ENCODE measurements around the gene ZNF324B. TPM values are rescaled to one million over a fixed set of nuclear protein-coding genes. Genes with fewer than 3 reads are reported as not detected.
A peak's percentile ranks its signal among the peaks of the same experiment; 100 is the strongest.

Gene ZNF324B
- total and polyA plus RNA-seq, 10 of the 15 experiments (the other 5 are each of a cell fraction or from before 2014, with no cell fraction given), result 0.11 to 12.8 (median 4.0) TPM

DNA sequence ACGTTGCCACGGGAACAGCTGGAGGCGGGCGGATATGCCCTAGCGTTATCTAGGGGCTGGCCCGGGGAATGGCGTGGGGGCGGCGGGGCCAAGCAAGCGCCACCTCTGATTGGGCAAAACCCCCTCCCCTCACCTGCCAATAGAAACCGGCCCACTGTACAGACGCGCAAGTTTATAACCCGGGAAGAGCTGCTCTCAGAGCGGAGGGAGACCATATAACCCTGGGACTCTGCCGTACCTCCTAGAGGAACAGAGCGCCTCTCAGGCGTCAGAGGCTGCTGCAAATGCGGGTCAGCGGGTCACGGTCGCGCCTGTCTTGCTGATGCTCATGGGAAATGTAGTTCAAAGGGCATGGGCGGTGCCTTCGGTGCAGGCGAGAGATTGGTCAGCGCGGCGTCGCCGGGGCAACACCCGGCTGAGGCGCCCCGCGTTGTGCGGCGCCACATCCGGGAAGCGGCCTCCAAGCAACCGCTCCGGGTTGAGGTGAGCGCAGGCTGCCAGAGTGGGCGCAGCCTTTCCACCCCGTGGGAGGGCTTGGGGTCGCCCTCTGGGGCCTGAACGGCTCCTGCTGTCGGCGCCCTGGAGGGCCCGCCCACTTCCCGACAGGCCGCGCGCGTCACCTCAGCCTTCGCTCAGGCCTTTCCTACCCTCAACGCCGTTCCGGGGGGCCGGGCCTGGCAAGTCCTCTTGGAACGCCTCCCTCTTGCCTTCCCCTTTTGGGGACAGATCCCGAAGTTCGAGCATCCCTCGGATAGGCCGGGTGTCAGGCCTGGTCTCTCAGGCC lies 24.5 kb downstream of the ZNF324B start, which contains the start of gene ZNF446 (continued):
- TF ChIP-seq, protein P1, sequence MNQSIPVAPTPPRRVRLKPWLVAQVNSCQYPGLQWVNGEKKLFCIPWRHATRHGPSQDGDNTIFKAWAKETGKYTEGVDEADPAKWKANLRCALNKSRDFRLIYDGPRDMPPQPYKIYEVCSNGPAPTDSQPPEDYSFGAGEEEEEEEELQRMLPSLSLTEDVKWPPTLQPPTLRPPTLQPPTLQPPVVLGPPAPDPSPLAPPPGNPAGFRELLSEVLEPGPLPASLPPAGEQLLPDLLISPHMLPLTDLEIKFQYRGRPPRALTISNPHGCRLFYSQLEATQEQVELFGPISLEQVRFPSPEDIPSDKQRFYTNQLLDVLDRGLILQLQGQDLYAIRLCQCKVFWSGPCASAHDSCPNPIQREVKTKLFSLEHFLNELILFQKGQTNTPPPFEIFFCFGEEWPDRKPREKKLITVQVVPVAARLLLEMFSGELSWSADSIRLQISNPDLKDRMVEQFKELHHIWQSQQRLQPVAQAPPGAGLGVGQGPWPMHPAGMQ (IDR thresholded peaks at IDR 0.05; ENCODE audit: borderline replicate concordance), result no peak
- TF ChIP-seq ZZZ3 (IDR thresholded peaks at IDR 0.05; ENCODE audit: control insufficient read depth, insufficient read length, low read depth), result no peak
- peak; percentile 77 for TF ChIP-seq MTA2 (IDR thresholded peaks at IDR 0.05; ENCODE audit: low read depth)
- TF ChIP-seq NFYA (IDR thresholded peaks at IDR 0.05; ENCODE audit: borderline replicate concordance, low read depth, low read length), result no peak
- TF ChIP-seq POLR2AphosphoS5 (IDR thresholded peaks at IDR 0.05; ENCODE audit: low read length), result peak; percentile 67
- 0 out of 4 replicates have a peak, but pooled peaks of 1 of the 2 experiments have one; percentile 25 for TF ChIP-seq ETV6 (conservative IDR thresholded peaks at IDR 0.05 in 1 of 2, IDR thresholded peaks at IDR 0.05 in 1 of 2; ENCODE audit: borderline replicate concordance in 1 of 2, low read depth in 1 of 2)
- TF ChIP-seq RAD51 (IDR thresholded peaks at IDR 0.05), result 0 out of 2 replicates have a peak, but pooled peaks have one; percentile 38
- TF ChIP-seq, protein P2, sequence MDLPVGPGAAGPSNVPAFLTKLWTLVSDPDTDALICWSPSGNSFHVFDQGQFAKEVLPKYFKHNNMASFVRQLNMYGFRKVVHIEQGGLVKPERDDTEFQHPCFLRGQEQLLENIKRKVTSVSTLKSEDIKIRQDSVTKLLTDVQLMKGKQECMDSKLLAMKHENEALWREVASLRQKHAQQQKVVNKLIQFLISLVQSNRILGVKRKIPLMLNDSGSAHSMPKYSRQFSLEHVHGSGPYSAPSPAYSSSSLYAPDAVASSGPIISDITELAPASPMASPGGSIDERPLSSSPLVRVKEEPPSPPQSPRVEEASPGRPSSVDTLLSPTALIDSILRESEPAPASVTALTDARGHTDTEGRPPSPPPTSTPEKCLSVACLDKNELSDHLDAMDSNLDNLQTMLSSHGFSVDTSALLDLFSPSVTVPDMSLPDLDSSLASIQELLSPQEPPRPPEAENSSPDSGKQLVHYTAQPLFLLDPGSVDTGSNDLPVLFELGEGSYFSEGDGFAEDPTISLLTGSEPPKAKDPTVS (IDR thresholded peaks at IDR 0.05; ENCODE audit: low read depth, low read length), result no peak
- TF ChIP-seq LARP7 (IDR thresholded peaks at IDR 0.05), result peak; percentile 50; the same call in 1 of the 2 replicates
- 0 out of 2 replicates have a peak, but pooled peaks have one; percentile 6 for TF ChIP-seq MEF2A (IDR thresholded peaks at IDR 0.05; ENCODE audit: insufficient read depth, low read depth, low read length)
- TF ChIP-seq RB1 (IDR thresholded peaks at IDR 0.05; ENCODE audit: borderline replicate concordance), result peak; percentile 10; the same call in 1 of the 2 replicates
- TF ChIP-seq, protein P3, sequence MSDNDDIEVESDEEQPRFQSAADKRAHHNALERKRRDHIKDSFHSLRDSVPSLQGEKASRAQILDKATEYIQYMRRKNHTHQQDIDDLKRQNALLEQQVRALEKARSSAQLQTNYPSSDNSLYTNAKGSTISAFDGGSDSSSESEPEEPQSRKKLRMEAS (IDR thresholded peaks at IDR 0.05; ENCODE audit: low read depth, low read length), result peak; percentile 56; the same call in 1 of the 2 replicates
- TF ChIP-seq NFXL1 (IDR thresholded peaks at IDR 0.05; ENCODE audit: borderline replicate concordance), result no peak
- no peak; the same call in 1 of the 2 replicates for TF ChIP-seq HDGF (IDR thresholded peaks at IDR 0.05)
- no peak for TF ChIP-seq JUNB (IDR thresholded peaks at IDR 0.05)
- TF ChIP-seq IKZF2 (IDR thresholded peaks at IDR 0.05), result peak; percentile 13 to 16; a peak in 1 of 4 replicates
- TF ChIP-seq CHD2 (IDR thresholded peaks at IDR 0.05; ENCODE audit: borderline replicate concordance, low read depth, low read length), result peak; percentile 70
- peak in 1 of 2 experiments; percentile 88; a peak in 2 of 3 replicates for TF ChIP-seq EGR1 (IDR thresholded peaks at IDR 0.05; ENCODE audit: borderline replicate concordance in 1 of 2, low read depth in 2 of 2, low read length in 2 of 2)
- TF ChIP-seq, protein P4, sequence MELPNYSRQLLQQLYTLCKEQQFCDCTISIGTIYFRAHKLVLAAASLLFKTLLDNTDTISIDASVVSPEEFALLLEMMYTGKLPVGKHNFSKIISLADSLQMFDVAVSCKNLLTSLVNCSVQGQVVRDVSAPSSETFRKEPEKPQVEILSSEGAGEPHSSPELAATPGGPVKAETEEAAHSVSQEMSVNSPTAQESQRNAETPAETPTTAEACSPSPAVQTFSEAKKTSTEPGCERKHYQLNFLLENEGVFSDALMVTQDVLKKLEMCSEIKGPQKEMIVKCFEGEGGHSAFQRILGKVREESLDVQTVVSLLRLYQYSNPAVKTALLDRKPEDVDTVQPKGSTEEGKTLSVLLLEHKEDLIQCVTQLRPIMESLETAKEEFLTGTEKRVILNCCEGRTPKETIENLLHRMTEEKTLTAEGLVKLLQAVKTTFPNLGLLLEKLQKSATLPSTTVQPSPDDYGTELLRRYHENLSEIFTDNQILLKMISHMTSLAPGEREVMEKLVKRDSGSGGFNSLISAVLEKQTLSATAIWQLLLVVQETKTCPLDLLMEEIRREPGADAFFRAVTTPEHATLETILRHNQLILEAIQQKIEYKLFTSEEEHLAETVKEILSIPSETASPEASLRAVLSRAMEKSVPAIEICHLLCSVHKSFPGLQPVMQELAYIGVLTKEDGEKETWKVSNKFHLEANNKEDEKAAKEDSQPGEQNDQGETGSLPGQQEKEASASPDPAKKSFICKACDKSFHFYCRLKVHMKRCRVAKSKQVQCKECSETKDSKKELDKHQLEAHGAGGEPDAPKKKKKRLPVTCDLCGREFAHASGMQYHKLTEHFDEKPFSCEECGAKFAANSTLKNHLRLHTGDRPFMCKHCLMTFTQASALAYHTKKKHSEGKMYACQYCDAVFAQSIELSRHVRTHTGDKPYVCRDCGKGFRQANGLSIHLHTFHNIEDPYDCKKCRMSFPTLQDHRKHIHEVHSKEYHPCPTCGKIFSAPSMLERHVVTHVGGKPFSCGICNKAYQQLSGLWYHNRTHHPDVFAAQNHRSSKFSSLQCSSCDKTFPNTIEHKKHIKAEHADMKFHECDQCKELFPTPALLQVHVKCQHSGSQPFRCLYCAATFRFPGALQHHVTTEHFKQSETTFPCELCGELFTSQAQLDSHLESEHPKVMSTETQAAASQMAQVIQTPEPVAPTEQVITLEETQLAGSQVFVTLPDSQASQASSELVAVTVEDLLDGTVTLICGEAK (IDR thresholded peaks at IDR 0.05; ENCODE audit: borderline replicate concordance), result peak; percentile 87
- TF ChIP-seq SMAD5 (IDR thresholded peaks at IDR 0.05; ENCODE audit: low read depth), result peak; percentile 26; the same call in 1 of the 2 replicates
- TF ChIP-seq BCL11A (IDR thresholded peaks at IDR 0.05; ENCODE audit: low read depth, low read length), result no peak
- TF ChIP-seq CREB1 (IDR thresholded peaks at IDR 0.05; ENCODE audit: low read depth), result peak; percentile 89
- TF ChIP-seq SRF (IDR thresholded peaks at IDR 0.05; ENCODE audit: low read depth in 2 of 2, low read length in 2 of 2), result no peak
